ENCODE results near the gene SERAC1. TPM values are rescaled to one million over a fixed set of nuclear protein-coding genes. Genes with fewer than 3 reads are reported as not detected.

Gene SERAC1
- polyA plus RNA-seq, 2 of the 4 experiments (the other 2 are of a cell fraction) = 5.1 to 6.7 TPM

- no peak for ATAC-seq
- H3K27ac ChIP-seq = no peak overlapping the region
- no peak for TF ChIP-seq NPAS2 (CRISPR knock-in tag; IDR thresholded peaks at IDR 0.05; ENCODE audit: borderline replicate concordance)
- no peak for TF ChIP-seq ZC3H11A (IDR thresholded peaks at IDR 0.05)
- TF ChIP-seq NR3C1 (IDR thresholded peaks at IDR 0.05) = no peak
- TF ChIP-seq REST (IDR thresholded peaks at IDR 0.05) = no peak
- no peak for TF ChIP-seq PHF8 (IDR thresholded peaks at IDR 0.05; ENCODE audit: borderline replicate concordance, low read depth)
- no peak for TF ChIP-seq GATA3 (IDR thresholded peaks at IDR 0.05; ENCODE audit: borderline replicate concordance)
- TF ChIP-seq RCOR1 (IDR thresholded peaks at IDR 0.05; ENCODE audit: low read depth, low read length) = no peak
- no peak for TF ChIP-seq HDAC2 (IDR thresholded peaks at IDR 0.05)
- TF ChIP-seq CHD2 (IDR thresholded peaks at IDR 0.05; ENCODE audit: low read length, partially characterized antibody) = no peak
- no peak for TF ChIP-seq MAFK (IDR thresholded peaks at IDR 0.05; ENCODE audit: partially characterized antibody)
- no peak for TF ChIP-seq MYC (IDR thresholded peaks at IDR 0.05; ENCODE audit: borderline replicate concordance, low read length)
- TF ChIP-seq RARB (CRISPR knock-in tag; IDR thresholded peaks at IDR 0.05) = no peak
- no peak for TF ChIP-seq HOXB13 (CRISPR knock-in tag; IDR thresholded peaks at IDR 0.05; ENCODE audit: low read depth)
- no peak for TF ChIP-seq TP53 (CRISPR knock-in tag; IDR thresholded peaks at IDR 0.05)
- TF ChIP-seq SREBF2 (IDR thresholded peaks at IDR 0.05) = no peak
- H3K9me3 ChIP-seq = no peaks in the 10 kb centered on the region
- FAIRE-seq = no peak
- H3K4me2 ChIP-seq = no peak overlapping the region
- H3K4me3 ChIP-seq = no peak overlapping the region
- H3K4me1 ChIP-seq = peaks cover 11% of the 10 kb centered on the region; the same call in 2 of the 3 replicates
- POLR2A ChIA-PET = no interaction called here
- no peak for DNase-seq (ENCODE audit: low read depth in 1 of 2, low spot score in 1 of 2)
- 92% methylated on average over 2 of the region's 2 CpGs for WGBS (ENCODE audit: missing lambda C conversion rate)
- CTCF ChIA-PET = no interaction called here
These were observed 6.5 kb upstream of the SERAC1 start for GRCh38 chr6:158174514-158174913.

GRCh38 chr6:158174024-158174423, 6.0 kb upstream of the SERAC1 start:
- Histone ChIP-seq H3K27ac (no peak overlapping the region), H3K4me3 (no peak overlapping the region), H3K4me1 (peaks cover 11% of the 10 kb centered on the region; the same call in 2 of the 3 replicates), H3K9me3 (no peaks in the 10 kb centered on the region), H3K4me2 (no peak overlapping the region)
- ChIA-PET CTCF (no interaction called here), POLR2A (no interaction called here)
- no peak for DNase-seq (ENCODE audit: low read depth in 1 of 2, low spot score in 1 of 2)
- TF ChIP-seq HES2 (IDR thresholded peaks at IDR 0.05) (no peak), ZC3H11A (IDR thresholded peaks at IDR 0.05) (no peak), FOSB (CRISPR knock-in tag; IDR thresholded peaks at IDR 0.05) (no peak), MAZ (IDR thresholded peaks at IDR 0.05; ENCODE audit: borderline replicate concordance, low read depth, low read length) (no peak), NFE2L2 (conservative IDR thresholded peaks at IDR 0.05; ENCODE audit: low read length) (no peak), BHLHE40 (IDR thresholded peaks at IDR 0.05; ENCODE audit: low read depth, low read length) (no peak)
- no peak for ATAC-seq
- 91% methylated on average over 2 of the region's 2 CpGs for WGBS (ENCODE audit: missing lambda C conversion rate)
- FAIRE-seq = no peak

- TF ChIP-seq HOXA7 (CRISPR knock-in tag; IDR thresholded peaks at IDR 0.05) = no peak
- TF ChIP-seq RARB (CRISPR knock-in tag; IDR thresholded peaks at IDR 0.05) = no peak
- TF ChIP-seq POLR2AphosphoS2 (conservative IDR thresholded peaks at IDR 0.05; ENCODE audit: low read length) = no peak
- TF ChIP-seq MAFK (IDR thresholded peaks at IDR 0.05; ENCODE audit: partially characterized antibody) = no peak
- no peak for TF ChIP-seq HOXB13 (CRISPR knock-in tag; IDR thresholded peaks at IDR 0.05; ENCODE audit: low read depth)
- TF ChIP-seq SREBF2 (IDR thresholded peaks at IDR 0.05) = no peak
- TF ChIP-seq FOSB (CRISPR knock-in tag; IDR thresholded peaks at IDR 0.05) = no peak
- no peak for TF ChIP-seq RNF2 (IDR thresholded peaks at IDR 0.05; ENCODE audit: borderline replicate concordance, low read depth)
- TF ChIP-seq MYC (IDR thresholded peaks at IDR 0.05; ENCODE audit: borderline replicate concordance, low read length) = no peak
- TF ChIP-seq ATOH8 (CRISPR knock-in tag; IDR thresholded peaks at IDR 0.05; ENCODE audit: low read depth) = no peak
- TF ChIP-seq ZNF302 (CRISPR knock-in tag; IDR thresholded peaks at IDR 0.05) = no peak
- TF ChIP-seq CHD4 (IDR thresholded peaks at IDR 0.05; ENCODE audit: borderline replicate concordance) = no peak
- TF ChIP-seq RFX5 (IDR thresholded peaks at IDR 0.05) = no peak
- TF ChIP-seq KDM1A (IDR thresholded peaks at IDR 0.05; ENCODE audit: low read depth) = no peak
- TF ChIP-seq HDAC2 (IDR thresholded peaks at IDR 0.05) = no peak
- TF ChIP-seq NPAS2 (CRISPR knock-in tag; IDR thresholded peaks at IDR 0.05; ENCODE audit: borderline replicate concordance) = no peak
- TF ChIP-seq USF2 (IDR thresholded peaks at IDR 0.05) = no peak
- TF ChIP-seq FOXS1 (CRISPR knock-in tag; IDR thresholded peaks at IDR 0.05) = no peak
- Histone ChIP-seq H3K27ac (no peak overlapping the region), H3K4me3 (no peak overlapping the region), H3K4me1 (peaks cover 14% of the 10 kb centered on the region; the same call in 2 of the 3 replicates), H3K9me3 (no peaks in the 10 kb centered on the region), H3K4me2 (no peak overlapping the region)
- 93% methylated on average over 5 of the region's 5 CpGs for WGBS (ENCODE audit: missing lambda C conversion rate)
- no peak for FAIRE-seq
- CTCF ChIA-PET = no interaction called here
- POLR2A ChIA-PET = no interaction called here
- ATAC-seq = no peak
- no peak for DNase-seq (ENCODE audit: low read depth in 1 of 2, low spot score in 1 of 2)
These were observed 3.9 kb upstream of the SERAC1 start for GRCh38 chr6:158172001-158172400.

Data from A549 (cell line).